HG02678 (cell line): Measurements from ENCODE around the gene PLA2G4C.
A peak's percentile ranks its signal among the peaks of the same experiment; 100 is the strongest.

Experiments
- ATAC-seq: cut with Tn5 transposase; IDR thresholded peaks from one replicate; pipeline ENCODE4 v1.9.1; 2021; ENCODE audit warnings: mild to moderate bottlenecking, moderate library complexity; ENCODE audit not compliant: unreplicated experiment

The PLA2G4C gene, protein sequence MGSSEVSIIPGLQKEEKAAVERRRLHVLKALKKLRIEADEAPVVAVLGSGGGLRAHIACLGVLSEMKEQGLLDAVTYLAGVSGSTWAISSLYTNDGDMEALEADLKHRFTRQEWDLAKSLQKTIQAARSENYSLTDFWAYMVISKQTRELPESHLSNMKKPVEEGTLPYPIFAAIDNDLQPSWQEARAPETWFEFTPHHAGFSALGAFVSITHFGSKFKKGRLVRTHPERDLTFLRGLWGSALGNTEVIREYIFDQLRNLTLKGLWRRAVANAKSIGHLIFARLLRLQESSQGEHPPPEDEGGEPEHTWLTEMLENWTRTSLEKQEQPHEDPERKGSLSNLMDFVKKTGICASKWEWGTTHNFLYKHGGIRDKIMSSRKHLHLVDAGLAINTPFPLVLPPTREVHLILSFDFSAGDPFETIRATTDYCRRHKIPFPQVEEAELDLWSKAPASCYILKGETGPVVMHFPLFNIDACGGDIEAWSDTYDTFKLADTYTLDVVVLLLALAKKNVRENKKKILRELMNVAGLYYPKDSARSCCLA

DNA sequence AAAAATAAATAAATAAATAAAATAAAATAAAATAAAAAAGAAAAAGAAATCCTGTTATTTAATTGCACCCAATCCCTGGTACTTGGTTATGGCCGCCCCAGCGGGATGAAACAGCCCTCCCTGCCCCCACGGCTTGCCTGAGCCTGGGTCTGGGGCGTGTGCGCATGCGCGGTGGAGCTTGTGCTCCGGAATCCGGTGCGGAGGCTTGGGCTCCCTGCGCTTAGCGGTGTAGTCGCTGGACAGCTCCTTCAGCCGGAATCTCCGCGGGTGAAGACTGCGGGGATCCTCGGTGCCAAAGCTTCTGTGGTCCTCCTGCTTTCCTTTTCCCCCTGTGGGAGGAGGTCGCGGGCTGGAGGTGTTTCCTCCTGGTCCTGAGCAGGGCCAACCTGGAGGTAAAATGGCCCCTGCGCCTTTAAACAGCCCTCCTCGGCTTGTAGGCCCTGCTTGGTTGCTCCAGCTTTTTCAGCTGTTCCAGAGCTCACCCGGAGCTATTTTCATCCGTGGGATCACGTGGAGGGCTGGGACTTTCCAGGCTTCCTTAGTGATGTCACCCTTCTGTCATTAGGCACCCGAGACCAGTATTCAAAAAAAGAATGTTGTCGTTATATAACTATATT lies at the start of gene PLA2G4C:
PLA2G4C (minus strand) TSS at position 468 of the 617 bp plus-strand sequence. CDS start 4,288 bp downstream, outside the sequence.
- ATAC-seq = peak; percentile 63

DNA sequence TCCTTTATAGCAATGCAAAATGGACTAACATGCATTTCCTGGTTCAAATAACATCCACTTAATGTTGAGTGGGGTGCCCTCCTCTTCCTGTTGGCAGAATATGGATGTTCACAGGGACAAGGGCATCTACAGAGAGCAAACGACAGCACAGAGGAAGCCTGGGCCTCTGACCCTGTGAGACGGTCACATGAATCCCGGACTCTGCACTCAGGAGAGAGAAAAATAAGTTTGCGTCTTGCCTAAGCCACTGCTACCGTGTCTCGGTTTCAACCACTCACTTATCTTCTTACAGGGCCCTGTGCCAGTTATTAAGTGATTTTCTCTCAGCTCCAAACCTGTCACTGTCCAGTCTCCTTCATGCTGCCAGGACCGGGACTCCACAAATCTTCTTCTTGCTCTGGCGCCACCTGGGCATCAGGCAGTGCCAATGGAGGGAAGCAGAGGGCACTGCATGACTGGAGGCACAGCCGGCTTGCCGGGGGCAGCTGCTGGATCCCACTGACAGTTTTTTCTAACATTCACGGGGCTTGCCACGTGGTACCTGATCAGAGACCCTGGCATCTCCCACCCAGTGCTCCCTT lies 47.7 kb upstream of the PLA2G4C start:
- no peak for ATAC-seq

DNA sequence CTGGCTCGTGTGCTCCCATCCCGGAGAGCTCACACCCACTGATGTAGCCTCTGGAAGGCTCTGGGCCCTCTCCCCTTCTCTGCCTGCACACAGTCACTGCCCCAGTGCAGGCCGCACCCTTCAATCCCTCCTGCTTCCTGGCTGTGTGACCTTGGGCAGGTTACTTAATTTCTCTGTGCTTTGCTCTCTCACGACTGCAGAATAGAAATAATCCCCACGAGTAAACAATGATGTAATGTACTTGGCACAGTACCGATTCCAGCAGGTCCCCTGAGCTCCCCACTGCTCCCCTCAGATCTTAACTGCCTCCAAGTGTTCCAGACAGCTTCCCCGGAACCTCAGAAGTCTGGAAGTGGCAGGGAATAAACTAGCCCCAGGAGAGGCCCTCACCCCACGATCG lies 43.4 kb upstream of the PLA2G4C start:
- no peak for ATAC-seq

DNA sequence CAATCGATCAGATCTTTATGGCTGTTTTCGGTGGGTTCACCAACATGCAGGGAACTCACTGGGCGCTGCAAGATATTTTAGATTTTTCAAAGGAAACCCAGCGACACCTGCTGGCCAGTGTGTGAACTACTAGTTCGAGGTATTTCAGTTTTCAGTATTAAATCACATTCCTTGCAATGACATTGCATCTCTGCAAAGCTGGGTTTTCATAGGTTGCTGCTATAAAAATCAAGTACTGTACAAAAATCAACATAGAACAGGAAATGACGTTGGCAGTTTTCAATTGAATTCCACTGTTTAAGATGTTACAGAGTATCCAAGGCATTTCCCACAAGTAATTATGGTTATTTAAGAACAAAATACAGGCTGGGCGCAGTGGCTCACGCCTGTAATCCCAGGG lies 41.9 kb upstream of the PLA2G4C start:
- no peak for ATAC-seq

DNA sequence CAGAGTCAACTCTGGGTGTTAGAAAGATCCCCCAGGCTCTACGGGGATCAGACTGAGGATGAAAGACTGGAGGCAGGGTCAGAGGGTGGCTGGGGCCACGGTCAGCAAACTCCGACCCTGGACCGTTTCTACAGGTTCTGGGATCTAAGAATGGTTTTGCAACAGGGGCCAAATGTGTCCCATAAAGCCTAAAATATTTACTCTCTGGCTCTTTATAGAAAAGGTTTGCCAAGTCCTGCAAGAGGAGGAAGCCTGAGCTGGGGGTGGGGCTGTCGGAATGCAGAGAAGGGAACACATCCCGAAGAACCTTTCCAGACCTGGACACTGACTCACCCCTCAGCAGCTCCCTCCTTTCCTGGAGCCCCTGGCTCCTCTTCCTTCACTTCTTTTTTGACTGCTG lies 38.8 kb upstream of the PLA2G4C start:
- no peak for ATAC-seq

DNA sequence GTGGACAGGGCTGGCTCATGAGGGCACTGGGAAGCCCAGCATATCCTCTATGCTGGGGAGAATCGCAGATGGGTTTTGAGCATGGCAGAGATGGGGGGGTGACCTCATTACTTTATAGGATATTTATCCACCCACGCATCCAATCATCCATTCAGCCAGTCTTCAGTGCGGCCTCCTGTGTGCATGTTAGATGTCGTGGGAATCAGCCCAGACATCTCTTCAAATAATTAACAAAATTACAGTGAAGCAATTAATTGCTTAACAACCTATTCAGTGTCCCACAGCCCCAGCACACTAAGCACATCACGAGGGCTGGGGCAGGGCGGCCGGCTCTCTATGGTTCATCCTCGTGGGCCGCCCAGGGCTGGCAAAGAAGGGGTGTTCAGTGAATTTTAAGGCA lies 38.0 kb upstream of the PLA2G4C start:
- no peak for ATAC-seq

DNA sequence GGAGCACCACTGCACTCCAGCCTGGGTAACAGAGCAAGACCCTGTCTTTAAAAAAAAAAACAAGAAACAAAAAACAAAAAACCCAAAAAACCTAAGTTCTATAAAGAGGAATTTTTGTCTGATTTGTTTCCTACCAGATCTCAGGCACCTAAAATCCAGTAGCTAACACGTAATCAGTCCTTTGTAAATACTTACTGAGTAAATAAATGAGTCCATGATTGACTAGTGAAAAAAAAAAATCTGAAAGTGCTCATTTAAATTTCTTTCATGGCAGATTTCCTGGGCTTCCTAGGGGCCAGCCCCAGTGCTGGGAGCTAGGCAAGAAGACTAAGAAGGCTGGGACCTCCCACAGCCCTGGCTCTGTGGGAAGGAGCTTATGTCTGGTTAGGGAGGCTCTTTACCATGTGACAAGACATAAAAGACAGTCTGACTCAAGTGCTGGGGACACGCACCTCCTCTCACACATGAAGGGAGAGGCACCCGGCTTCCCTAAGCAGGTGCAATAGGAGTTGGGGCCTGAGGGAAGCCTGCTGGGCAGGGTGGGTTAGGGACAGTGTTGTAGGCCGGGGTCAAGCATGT lies 37.1 kb upstream of the PLA2G4C start:
- ATAC-seq = no peak

DNA sequence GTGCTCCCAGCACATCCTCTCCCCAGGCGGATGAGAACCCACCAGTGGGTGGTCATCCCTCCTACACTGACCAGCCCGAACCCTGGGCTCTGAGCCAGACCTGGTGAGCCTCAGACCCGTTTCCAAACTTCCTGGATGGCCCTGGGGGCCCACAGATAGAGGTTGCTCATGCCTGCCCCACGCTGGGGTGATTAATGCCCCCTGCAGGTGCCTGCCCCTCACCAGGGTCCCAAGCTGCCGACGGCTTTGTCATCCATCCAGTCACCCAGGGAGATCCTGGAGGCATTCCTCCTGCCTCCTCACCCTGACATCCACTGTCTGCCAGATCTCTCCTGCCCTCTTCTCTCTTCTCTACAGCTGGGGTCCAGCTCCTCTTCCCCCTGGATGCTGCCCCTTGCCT lies 28.4 kb upstream of the PLA2G4C start:
- no peak for ATAC-seq

DNA sequence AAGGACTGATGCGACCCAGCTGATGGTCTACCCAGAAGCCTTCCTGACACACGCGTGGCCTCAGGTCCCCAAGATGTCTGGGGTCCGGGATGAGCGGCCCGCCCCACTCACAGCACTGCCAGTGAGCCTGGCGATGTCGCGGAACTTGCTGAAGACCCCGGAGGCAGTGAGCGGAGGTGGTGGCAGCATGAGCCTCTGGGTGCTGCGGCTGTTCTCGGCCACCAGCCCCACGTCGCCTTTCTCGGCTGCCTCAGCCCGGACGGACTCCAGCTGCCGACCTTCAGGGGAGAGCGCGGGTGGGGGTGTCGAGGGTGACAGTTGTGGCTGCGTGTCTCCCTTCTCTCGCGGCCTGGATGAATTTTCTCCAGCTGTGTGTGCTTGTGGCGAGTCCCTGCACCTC lies 26.8 kb upstream of the PLA2G4C start:
- no peak for ATAC-seq

DNA sequence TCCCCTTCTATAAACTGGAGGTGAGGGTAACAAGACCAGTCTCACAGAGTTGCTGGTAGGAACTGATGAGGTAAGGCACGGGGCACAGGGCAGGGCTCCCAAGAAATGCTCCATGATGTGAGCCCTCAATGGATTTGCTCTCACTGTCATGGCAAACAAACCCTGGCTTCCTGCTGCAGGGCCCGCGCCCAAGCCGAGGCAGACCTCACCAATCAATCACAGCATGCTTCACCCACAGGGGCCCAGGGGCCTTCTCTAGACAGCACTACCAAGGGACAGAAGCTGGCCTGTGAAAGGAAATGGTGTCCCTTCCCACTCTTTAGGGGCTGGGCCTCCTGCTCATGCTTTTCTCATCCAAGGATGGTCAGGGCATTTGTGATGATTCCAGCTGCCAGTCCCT lies 25.9 kb upstream of the PLA2G4C start:
- no peak for ATAC-seq

DNA sequence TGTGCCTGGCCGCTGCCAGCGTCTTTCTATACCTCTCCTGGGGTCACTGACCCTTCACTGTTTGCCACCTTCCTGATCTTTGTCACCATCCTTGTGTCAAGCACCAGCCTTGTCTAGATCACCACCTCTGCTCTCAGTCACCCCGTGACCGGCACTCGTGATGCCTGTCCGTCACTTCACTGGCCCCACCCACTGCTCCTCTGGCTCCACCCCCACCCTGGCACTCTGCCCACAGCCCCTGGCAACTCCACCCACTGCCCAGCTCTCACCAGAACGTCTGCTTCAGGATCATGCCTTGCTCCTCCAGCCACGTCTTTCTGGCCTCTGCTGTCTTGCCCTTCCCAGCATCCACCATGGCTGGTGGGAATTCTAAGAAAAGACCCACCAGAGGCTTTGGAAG lies 24.8 kb upstream of the PLA2G4C start:
- no peak for ATAC-seq

DNA sequence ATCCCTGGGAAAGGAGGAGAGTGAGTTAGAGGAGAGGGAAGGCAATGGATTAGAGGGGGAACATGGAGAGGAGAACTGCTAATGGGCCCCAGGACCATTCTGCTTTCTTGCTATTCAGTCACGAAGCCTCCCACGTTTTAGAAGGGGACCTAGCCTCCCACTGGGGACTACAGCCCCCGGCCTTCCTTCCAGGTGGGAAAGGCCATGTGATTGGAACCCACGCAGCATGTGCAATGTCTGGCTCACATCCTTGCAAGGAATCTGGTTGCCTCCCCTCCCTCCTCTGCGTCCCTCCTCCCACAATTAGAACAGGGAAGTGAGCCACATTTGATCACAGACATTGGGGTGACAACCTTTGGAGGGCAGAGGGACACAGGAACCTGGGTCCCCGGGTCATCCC lies 22.5 kb upstream of the PLA2G4C start:
- ATAC-seq = no peak

DNA sequence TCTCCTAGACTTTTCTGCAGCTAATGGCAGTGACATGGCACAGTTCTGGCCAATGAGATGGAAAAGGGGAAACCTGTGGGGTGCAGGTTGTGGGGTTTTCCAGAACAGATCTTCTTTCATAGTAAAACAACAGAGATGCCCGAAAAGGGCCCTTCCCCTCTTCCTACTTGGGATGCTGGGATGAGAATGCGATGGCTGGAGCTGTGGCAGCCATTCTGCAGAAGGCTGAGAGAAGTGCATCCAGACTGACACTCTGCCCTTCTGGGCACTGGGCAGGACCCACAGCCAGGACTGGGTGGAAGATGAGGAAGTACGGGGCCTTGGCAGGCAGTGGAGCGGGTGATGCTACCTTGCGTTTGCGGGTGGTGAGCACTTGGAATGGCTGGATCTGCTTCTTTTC lies 16.9 kb upstream of the PLA2G4C start:
- no peak for ATAC-seq

DNA sequence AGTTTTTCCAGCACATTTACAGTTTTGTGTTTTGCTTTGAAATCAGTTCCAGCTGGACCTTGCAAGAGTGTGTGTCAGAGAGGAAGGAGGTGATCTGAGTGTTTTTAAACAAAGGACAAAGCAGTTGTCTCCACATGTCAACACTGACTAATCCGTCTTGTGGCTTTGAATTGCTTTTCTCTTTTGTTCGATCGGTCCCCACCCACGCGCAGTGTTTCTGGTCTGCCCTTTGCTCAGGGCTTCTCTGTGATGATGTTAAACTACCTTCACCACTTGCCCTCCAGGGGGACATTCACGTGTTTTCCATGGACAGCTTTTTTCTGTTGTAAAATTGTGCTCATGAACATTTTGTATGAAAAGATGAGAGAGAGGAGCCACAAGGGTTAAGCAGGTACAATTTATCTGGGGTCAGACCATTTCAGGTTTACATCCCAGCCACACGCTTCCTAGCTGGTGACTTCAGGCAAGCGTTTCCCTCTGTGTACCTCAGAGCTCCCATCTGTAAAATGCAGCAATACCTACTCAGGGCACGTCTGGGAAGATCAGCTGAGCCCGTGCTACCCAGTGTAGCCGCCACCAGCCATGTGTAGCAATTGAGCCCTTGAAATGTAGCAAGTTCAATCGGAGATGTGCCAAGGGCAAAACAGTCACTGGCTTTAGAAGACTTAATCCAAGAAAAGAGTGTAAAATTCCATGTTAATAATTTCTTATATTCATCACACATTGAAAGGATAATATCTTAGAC lies 13.5 kb upstream of the PLA2G4C start:
- no peak for ATAC-seq

DNA sequence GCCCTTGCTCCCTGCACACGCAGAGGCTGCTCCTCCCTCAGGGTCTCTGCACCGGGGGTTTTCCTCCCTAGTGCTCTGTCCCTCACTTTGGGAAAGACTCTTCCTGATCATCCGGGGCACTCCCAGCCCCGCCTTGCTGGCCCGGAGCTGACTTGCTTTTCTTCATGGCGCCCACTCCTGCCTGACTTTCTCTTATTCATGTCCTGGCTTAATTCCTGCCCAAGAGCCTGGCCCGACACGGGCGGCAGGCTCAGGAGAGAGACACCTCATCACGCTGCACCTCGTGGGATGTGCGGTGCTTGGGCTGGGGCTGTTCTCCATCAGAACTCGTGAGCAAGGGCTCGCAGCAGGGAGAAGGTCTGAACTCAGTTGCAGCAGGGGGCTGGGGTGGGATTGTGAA lies 11.8 kb upstream of the PLA2G4C start:
- ATAC-seq = no peak

DNA sequence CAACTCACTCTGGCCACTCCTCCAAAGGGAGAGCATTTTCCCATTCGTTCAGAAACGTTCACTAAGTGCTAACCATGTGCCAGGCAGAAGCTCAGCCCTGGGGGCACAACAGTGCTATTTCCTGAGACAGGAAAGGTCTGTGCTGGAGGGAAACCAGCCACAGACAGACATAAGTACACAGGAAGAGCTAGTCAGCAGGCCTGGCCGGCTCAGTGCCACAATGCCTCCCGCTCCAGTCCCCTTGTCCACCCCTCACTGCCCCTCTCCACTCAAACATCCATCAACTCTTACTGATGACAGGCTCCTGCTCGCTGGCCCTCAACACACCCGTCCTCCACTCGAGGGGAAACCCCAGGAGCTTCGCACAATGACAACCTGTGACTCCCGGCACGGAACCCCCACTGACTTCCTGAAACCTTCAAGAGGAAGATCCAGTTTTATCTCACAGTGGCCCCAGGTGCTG lies 11.3 kb upstream of the PLA2G4C start:
- ATAC-seq = no peak

DNA sequence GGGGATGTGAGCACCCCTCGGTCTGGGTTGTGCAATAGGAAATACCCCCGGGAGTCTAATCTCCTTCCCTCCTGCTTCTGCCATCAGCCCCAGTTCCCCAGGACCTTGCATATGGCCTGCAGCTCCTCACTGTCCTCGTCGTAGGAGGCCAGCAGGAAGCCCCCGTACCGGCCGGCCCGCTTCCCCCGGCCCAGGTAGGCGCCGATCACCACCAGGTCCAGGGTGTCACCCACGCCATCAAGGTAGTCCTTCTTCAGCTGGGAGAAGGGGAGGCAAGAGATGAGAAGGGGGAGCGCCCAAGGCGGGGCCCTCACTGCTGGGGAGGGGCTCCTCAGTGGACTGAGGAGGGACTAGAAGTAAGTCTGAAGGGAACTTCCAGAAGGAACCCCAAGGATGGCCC lies 10.4 kb upstream of the PLA2G4C start:
- ATAC-seq = no peak

DNA sequence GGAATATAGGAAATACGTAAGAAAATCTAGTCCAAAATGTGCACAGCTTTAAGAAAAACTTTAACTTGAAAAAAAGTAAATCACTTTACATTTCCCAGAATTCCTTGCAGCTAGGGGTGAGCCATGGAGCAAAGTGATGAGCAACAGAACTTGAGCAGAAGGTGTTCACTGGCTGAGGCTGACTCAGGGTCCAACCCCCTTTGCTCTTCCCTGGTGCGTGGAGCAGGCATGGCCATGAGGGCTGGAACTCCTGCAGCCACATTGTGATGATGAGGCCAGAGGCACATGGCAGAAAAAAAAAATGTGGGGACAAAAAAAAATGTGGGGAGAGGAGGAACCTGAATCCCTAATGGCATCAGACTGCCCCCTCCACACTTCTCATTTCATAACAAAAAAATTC lies 9.9 kb upstream of the PLA2G4C start:
- ATAC-seq = no peak

DNA sequence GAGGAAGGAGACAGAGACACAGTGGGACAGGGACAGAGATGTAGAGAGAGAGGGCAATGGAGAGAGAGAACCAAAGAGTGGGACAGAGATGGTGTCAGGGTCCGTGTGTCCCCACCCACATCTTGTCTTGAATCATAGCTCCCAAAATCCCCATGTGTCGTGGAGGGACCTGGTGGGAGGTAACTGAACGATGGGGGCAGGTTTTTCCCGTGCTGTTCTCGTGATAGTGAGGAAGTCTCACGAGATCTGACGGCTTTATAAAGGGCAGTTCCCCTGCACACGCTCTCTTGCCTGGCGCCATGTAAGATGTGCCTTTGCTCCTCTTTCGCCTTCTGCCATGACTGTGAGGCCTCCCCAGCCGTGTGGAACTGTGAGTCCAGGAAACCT lies 7.5 kb upstream of the PLA2G4C start:
- ATAC-seq = no peak

DNA sequence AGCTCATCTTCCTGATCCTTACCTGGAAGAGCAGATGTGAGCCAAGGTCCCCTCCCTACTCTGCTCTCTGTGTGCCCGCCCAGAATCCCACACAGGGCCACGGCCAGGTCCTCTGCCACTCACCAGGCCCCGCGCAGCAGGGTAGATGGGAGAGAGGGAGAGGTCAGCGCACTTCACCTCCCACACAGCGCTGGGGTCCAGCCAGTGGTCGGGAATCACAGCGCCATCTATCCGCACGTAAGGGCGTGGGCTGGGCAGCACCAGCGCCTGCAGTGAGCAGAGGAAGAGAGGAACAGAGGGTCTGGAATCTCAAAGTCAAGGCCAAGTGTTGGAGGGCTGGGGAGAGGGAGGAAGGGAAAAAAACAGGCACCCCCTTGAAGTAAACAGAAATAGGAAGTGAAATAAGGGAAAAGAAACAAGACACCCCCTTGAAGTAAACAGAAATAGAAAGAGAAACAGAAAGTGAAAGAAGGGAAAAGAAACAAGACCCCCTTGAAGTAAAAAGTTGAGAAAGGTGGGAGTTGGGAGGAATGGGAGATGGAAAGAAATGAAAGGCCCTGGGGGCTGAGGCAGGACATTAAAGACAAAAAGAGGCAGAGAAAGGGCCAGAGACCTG lies 7.0 kb upstream of the PLA2G4C start:
- no peak for ATAC-seq
